Gastroesophageal sphincter (tissue), 4 donors: Measurements from ENCODE around the gene PRKAR2B. TPM values are rescaled to one million over a fixed set of nuclear protein-coding genes. Genes with fewer than 3 reads are reported as not detected.
"Not testable (repeated sequence)": the region's sequence is repeated elsewhere in the genome, so short reads cannot be mapped to it uniquely, and the experiment has no call there.

ENCODE experiments used
- ATAC-seq: fragments of 150-250 bp; one replicate; pipeline ENCODE4 v1.9.1; 2016; ENCODE audit warnings: mild to moderate bottlenecking, moderate library complexity
- H3K27ac ChIP-seq, 4 donors: fragments of 200-600 bp; sonication (generic) in 3 of 4; 1 replicate in 3 of 4; 2 replicates in 1 of 4; pipeline ENCODE4 v1.5.1; 2016 to 2019
- H3K27me3 ChIP-seq: fragments of 200-600 bp; sonication (generic); one replicate; pipeline ENCODE4 v1.5.1; 2019
- H3K36me3 ChIP-seq, 2 donors: fragments of 200-600 bp; sonication (generic); one replicate each; pipeline ENCODE4 v1.5.1; 2019; ENCODE audit warnings: control low read depth in 1 of 2
- H3K4me1 ChIP-seq, 3 donors: fragments of 200-600 bp; sonication (generic); 1 replicate in 2 of 3; 2 replicates in 1 of 3; pipeline ENCODE4 v1.5.1; 2016 to 2019; ENCODE audit warnings: control low read depth in 2 of 3
- H3K4me3 ChIP-seq, 2 donors: fragments of 200-600 bp; sonication (generic); one replicate each; pipeline ENCODE4 v1.5.1; 2019; ENCODE audit warnings: mild to moderate bottlenecking in 1 of 2, moderate library complexity in 1 of 2
- H3K9me3 ChIP-seq, 3 donors: fragments of 200-600 bp; sonication (generic); one replicate each; pipeline ENCODE4 v1.5.1; 2017 to 2019; ENCODE audit warnings: control low read depth in 2 of 3
- EP300 ChIP-seq: sonication (generic); formaldehyde crosslinking; IDR thresholded peaks from one replicate; pipeline ENCODE4 v1.6.1; 2017; ENCODE audit warnings: antibody characterized with exemption, mild to moderate bottlenecking
- POLR2A ChIP-seq, 2 donors: fragments of 450-650 bp; IDR thresholded peaks; one replicate each; pipeline ENCODE4 v1.6.1; 2017; ENCODE audit warnings: antibody characterized with exemption in 2 of 2, mild to moderate bottlenecking in 2 of 2, moderate library complexity in 1 of 2
- POLR2AphosphoS5 ChIP-seq: sonication (generic); formaldehyde crosslinking; IDR thresholded peaks from one replicate; pipeline ENCODE4 v1.6.1; 2017; ENCODE audit warnings: antibody characterized with exemption
- WGBS, 2 donors: methylation state at CpG; one replicate each; pipeline ENCODE4 v1.1.5; 2018; ENCODE audit warnings: low coverage in 1 of 2; 5-methylcytosine and 5-hydroxymethylcytosine counted together
- total RNA-seq, 4 donors: library from RNA; depleted of rRNA; stranded (reverse); fragments of >200 nt; gene quantifications; one replicate each; pipeline ENCODE4 v1.1.0, GENCODE V29; 2016
- TF ChIP-seq, protein P1 (sequence below), 4 experiments: fragments of 200-600 bp in 2 of 4; fragments of 450-650 bp in 2 of 4; sonication (generic) in 1 of 4; IDR thresholded peaks; one replicate each; pipeline ENCODE4 v1.5.1; 2017 to 2019; ENCODE audit warnings: antibody characterized with exemption in 4 of 4, mild to moderate bottlenecking in 2 of 4, moderate library complexity in 2 of 4

The PRKAR2B gene
- total RNA-seq, 4 donors from 2014 or later, result 83.5 to 160 (median 119) TPM

DNA sequence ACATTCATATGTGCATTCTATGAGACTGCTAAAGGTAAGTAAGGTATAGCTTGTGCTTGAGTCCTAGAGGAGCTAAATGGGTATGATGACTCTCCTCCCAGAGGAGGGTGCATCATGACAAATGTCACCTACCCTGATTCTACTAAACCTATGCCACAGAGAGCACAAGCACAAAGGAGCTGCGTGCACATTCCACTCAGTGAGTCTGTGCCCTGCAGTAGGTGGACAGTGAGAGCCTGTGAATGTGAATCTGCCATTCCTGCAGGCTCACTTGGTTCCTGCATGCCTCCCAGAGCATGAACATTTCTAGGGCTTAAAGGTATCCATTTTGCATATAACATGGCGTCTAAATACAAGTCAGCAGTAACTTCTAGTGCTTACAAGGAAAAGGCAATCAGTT, 46.8 kb downstream of the PRKAR2B start:
- no peak overlapping the region for H3K4me3 ChIP-seq
- TF ChIP-seq EP300 (no peak), POLR2AphosphoS5 (no peak), POLR2A (IDR thresholded peaks at IDR 0.05) (no peak)
- TF ChIP-seq, protein P1, sequence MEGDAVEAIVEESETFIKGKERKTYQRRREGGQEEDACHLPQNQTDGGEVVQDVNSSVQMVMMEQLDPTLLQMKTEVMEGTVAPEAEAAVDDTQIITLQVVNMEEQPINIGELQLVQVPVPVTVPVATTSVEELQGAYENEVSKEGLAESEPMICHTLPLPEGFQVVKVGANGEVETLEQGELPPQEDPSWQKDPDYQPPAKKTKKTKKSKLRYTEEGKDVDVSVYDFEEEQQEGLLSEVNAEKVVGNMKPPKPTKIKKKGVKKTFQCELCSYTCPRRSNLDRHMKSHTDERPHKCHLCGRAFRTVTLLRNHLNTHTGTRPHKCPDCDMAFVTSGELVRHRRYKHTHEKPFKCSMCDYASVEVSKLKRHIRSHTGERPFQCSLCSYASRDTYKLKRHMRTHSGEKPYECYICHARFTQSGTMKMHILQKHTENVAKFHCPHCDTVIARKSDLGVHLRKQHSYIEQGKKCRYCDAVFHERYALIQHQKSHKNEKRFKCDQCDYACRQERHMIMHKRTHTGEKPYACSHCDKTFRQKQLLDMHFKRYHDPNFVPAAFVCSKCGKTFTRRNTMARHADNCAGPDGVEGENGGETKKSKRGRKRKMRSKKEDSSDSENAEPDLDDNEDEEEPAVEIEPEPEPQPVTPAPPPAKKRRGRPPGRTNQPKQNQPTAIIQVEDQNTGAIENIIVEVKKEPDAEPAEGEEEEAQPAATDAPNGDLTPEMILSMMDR (IDR thresholded peaks at IDR 0.05), result no peak
- H3K27me3 ChIP-seq, result no peaks in the 10 kb centered on the region
- ATAC-seq, result no peak
- H3K27ac ChIP-seq, result no peak overlapping the region
- H3K9me3 ChIP-seq, result no peaks in the 10 kb centered on the region
- 50 to 100% methylated on average over 1 to 2 of the region's 2 CpGs for WGBS, 2 donors
- H3K4me1 ChIP-seq, result peaks cover 0 to 46% (median 5%) of the 10 kb centered on the region in 3 donors
- no peaks in the 10 kb centered on the region for H3K36me3 ChIP-seq

DNA sequence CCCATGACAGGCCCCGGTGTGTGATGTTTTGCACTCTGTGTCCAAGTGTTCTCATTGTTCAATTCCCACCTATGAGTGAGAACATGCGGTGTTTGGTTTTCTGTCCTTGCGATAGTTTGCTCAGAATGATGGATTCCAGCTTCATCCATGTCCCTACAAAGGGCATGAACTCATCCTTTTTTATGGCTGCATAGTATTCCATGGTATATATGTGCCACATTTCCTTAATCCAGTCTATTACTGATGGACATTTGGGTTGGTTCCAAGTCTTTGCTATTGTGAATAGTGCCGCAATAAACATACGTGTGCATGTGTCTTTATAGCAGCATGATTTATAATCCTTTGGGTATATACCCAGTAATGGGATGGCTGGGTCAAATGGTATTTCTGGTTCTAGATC, 49.2 kb downstream of the PRKAR2B start:
- not testable (repeated sequence) for ATAC-seq, H3K27me3 ChIP-seq, H3K9me3 ChIP-seq, H3K27ac ChIP-seq, H3K36me3 ChIP-seq, H3K4me3 ChIP-seq
- peaks cover 0 to 28% (median 5%) of the 10 kb centered on the region in 3 donors for H3K4me1 ChIP-seq
- 88% methylated on average over 4 of the region's 5 CpGs; no CpG with 5 or more reads in 1 of the 2 donors for WGBS, 2 donors

DNA sequence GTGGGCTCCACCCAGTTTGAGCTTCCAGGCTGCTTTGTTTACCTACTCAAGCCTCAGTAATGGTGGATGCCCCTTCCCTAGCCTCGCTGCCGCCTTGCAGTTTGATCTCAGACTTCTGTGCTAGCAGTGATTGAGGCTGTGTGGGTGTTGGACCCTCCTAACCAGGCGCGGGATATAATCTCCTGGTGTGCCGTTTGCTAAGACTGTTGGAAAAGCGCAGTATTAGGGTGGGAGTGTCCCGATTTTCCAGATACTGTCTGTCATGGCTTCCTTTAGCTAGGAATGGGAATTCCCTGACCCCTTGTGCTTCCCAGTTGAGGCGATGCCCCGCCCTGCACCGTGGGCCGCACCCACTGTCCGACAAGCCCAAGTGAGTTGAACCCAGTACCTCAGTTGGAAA, 54.6 kb downstream of the PRKAR2B start:
- not testable (repeated sequence) for H3K27ac ChIP-seq, H3K4me3 ChIP-seq, H3K36me3 ChIP-seq, H3K27me3 ChIP-seq, ATAC-seq
- Histone ChIP-seq H3K9me3 (peaks cover 0 to 11% (median 0%) of the 10 kb centered on the region in 3 donors), H3K4me1 (peaks cover 0 to 22% (median 0%) of the 10 kb centered on the region in 3 donors)
- 87 to 97% methylated on average over 3 to 7 of the region's 12 CpGs for WGBS, 2 donors

DNA sequence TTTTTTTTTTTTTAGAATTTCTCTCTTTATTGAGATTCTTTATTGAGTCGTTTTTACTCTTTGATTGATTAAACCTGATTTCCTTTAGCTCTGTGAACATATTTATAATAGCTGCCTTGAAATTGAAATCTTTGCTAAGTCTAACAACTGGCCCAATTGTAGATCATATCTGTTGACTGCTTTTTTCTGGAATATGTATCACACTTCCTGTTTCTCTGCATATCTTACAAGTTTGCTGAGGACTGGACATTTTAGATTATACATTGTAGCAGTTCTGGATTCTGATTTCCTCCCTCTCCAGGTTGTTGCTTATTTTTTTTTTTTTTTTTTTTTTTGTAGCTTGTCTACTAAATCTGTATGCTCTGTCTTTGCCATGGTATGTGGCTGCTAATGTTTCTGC, 56.3 kb downstream of the PRKAR2B start:
- Histone ChIP-seq H3K9me3 (peaks cover 0 to 11% (median 0%) of the 10 kb centered on the region in 3 donors), H3K27me3 (no peaks in the 10 kb centered on the region), H3K27ac (no peak overlapping the region), H3K36me3 (no peaks in the 10 kb centered on the region), H3K4me3 (no peak overlapping the region), H3K4me1 (peaks cover 0 to 38% (median 0%) of the 10 kb centered on the region in 3 donors)
- no peak for ATAC-seq
- no peak for TF ChIP-seq POLR2A (IDR thresholded peaks at IDR 0.05)
- 56 to 57% methylated on average over 1 of the region's 1 CpG for WGBS, 2 donors

DNA sequence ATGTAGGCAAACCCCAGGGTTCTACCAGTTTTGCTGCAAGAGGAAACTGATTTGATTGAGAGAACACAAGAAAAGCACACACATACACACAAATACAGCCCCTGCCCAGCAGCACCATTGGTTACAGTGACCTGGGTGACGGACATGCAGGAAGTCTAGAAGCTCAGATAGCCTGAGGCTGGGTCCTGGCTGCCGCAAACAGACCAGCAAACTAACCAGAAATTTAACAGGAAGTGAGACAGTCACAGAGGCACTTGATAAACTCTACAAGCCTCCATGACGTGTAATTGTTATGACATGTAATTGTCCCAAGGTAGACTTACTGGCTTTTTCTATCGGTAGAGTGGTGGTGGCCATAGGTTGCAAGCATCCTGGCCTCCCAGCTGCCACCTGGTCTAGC, 58.9 kb downstream of the PRKAR2B start:
- H3K27ac ChIP-seq, result no peak overlapping the region
- TF ChIP-seq, protein P1 (IDR thresholded peaks at IDR 0.05), result no peak
- TF ChIP-seq POLR2A (IDR thresholded peaks at IDR 0.05) (no peak), POLR2AphosphoS5 (no peak), EP300 (no peak)
- H3K4me1 ChIP-seq, result peaks cover 0 to 46% (median 0%) of the 10 kb centered on the region in 3 donors
- H3K9me3 ChIP-seq, result peaks cover 0 to 11% (median 0%) of the 10 kb centered on the region in 3 donors
- no peak for ATAC-seq
- H3K27me3 ChIP-seq, result no peaks in the 10 kb centered on the region
- H3K4me3 ChIP-seq, result no peak overlapping the region
- no peaks in the 10 kb centered on the region for H3K36me3 ChIP-seq
- WGBS, 2 donors, result 91 to 93% methylated on average over 3 of the region's 4 CpGs

DNA sequence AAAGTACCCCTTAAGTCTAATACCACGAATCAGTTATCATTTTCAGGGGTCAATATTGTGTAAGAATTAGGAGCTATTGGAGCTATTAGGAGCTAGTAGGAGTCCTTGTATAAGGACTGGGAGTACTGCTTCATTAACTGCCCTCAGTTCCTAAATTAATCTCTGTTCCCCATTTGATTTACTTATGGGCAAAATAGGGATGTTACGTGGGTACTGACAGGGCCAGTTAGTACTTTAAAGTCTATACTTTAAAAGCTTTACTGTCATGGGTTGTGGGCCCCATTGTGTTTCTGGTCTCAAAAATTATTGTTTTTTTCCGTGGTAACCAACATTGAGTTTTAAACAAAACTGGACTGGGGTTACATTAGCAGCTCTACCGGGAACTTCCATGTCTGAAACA, 60.3 kb downstream of the PRKAR2B start:
- Histone ChIP-seq H3K36me3 (no peaks in the 10 kb centered on the region), H3K27ac (no peak overlapping the region), H3K27me3 (no peaks in the 10 kb centered on the region), H3K9me3 (no peaks in the 10 kb centered on the region), H3K4me1 (peaks cover 0 to 54% (median 0%) of the 10 kb centered on the region in 3 donors), H3K4me3 (no peak overlapping the region)
- WGBS, 2 donors, result 90 to 92% methylated on average over 2 to 3 of the region's 4 CpGs
- no peak for TF ChIP-seq POLR2AphosphoS5
- TF ChIP-seq, protein P1 (IDR thresholded peaks at IDR 0.05), result no peak
- no peak for TF ChIP-seq POLR2A (IDR thresholded peaks at IDR 0.05)
- TF ChIP-seq EP300, result no peak
- ATAC-seq, result no peak
